IMR-90 (cell line): ENCODE results near the gene COL25A1. TPM values are rescaled to one million over a fixed set of nuclear protein-coding genes. Genes with fewer than 3 reads are reported as not detected.
A peak's percentile ranks its signal among the peaks of the same experiment; 100 is the strongest.

ENCODE experiments used
- ATAC-seq: fragments of 200-7000 bp; cut with Tn5 transposase; 2 replicates; pipeline ENCODE4 v1.9.1; 2020; ENCODE audit warnings: low read depth, mild to moderate bottlenecking, moderate library complexity
- BruUV-seq: library from RNA; stranded (reverse); fragments of 400-500 nt; replicated peaks from 2 replicates; lab custom pipeline; 2021; lab: Mats Ljungman, UMichigan
- CTCF ChIA-PET: fragments of 300-600 bp; formaldehyde crosslinking; extraction: SDS; loops from one replicate; lab custom pipeline; 2021; ENCODE audit warnings: antibody characterized with exemption; lab: Yijun Ruan, JAX
- POLR2A ChIA-PET: fragments of 300-600 bp; sonication (Branson Sonifier 250); formaldehyde crosslinking; loops from one replicate; lab custom pipeline; 2022; ENCODE audit warnings: antibody characterized with exemption; ENCODE audit not compliant: unreplicated experiment; lab: Charles Lee
- DNase-seq: peaks from one replicate; pipeline ENCODE4 v3.0.0; 2013
- H2AFZ ChIP-seq: replicated peaks from 2 replicates; pipeline ENCODE3; 2013; ENCODE audit warnings: low read length, mild to moderate bottlenecking; ENCODE audit not compliant: poor library complexity
- H2AK5ac ChIP-seq: 2 replicates; pipeline ENCODE4 v1.6.1; 2013; ENCODE audit warnings: low read depth, low read length, inconsistent platforms
- H2AK9ac ChIP-seq: replicated peaks from 2 replicates; pipeline ENCODE3; 2013; ENCODE audit warnings: mild to moderate bottlenecking, low read depth, low read length, moderate library complexity; ENCODE audit not compliant: poor library complexity
- H2BK120ac ChIP-seq: 2 replicates; pipeline ENCODE4 v1.6.1; 2013; ENCODE audit warnings: low read depth, low read length, inconsistent platforms
- H2BK15ac ChIP-seq: 3 replicates; pipeline ENCODE4 v1.6.1; 2013; ENCODE audit warnings: low read depth, low read length, inconsistent platforms
- H2BK20ac ChIP-seq: 2 replicates; pipeline ENCODE4 v1.6.1; 2013; ENCODE audit warnings: low read depth, mild to moderate bottlenecking, inconsistent platforms, low read length, moderate library complexity
- H2BK5ac ChIP-seq: 2 replicates; pipeline ENCODE4 v1.6.1; 2013; ENCODE audit warnings: mild to moderate bottlenecking, low read depth, low read length, inconsistent platforms; ENCODE audit not compliant: poor library complexity, severe bottlenecking
- H3K14ac ChIP-seq: replicated peaks from 2 replicates; pipeline ENCODE4 v1.6.1; 2013; ENCODE audit warnings: low read depth, low read length, inconsistent platforms
- H3K18ac ChIP-seq: 2 replicates; pipeline ENCODE4 v1.6.1; 2013; ENCODE audit warnings: low read depth, low read length, control low read depth
- H3K23ac ChIP-seq: 2 replicates; pipeline ENCODE4 v1.6.1; 2013; ENCODE audit warnings: low read depth, low read length, inconsistent platforms
- H3K27ac ChIP-seq: 2 replicates; pipeline ENCODE4 v1.5.1; 2013; ENCODE audit warnings: mild to moderate bottlenecking, control low read depth, low read length; ENCODE audit not compliant: insufficient read depth
- H3K27me3 ChIP-seq: 2 replicates; pipeline ENCODE4 v1.6.1; 2013; ENCODE audit warnings: low read length; ENCODE audit not compliant: control insufficient read depth, insufficient read depth
- H3K36me3 ChIP-seq: 2 replicates; pipeline ENCODE4 v1.6.1; 2013; ENCODE audit warnings: low read length, mixed read lengths; ENCODE audit not compliant: control insufficient read depth, insufficient read depth
- H3K4ac ChIP-seq: 2 replicates; pipeline ENCODE4 v1.6.1; 2013; ENCODE audit warnings: low read depth, low read length, inconsistent platforms
- H3K4me1 ChIP-seq: 2 replicates; pipeline ENCODE4 v1.6.1; 2013; ENCODE audit warnings: low read length, mixed read lengths; ENCODE audit not compliant: control insufficient read depth, insufficient read depth
- H3K4me2 ChIP-seq: 2 replicates; pipeline ENCODE4 v1.6.1; 2013; ENCODE audit warnings: low read depth, mild to moderate bottlenecking, control low read depth, low read length, moderate library complexity
- H3K4me3 ChIP-seq: 2 replicates; pipeline ENCODE4 v1.5.1; 2013; ENCODE audit warnings: low read depth, mild to moderate bottlenecking, control low read depth, low read length, moderate library complexity; ENCODE audit not compliant: insufficient read depth
- H3K56ac ChIP-seq: 2 replicates; pipeline ENCODE4 v1.6.1; 2013; ENCODE audit warnings: low read length, inconsistent platforms; ENCODE audit not compliant: insufficient read depth; ENCODE audit errors: extremely low read depth
- H3K79me1 ChIP-seq, 2 experiments: 2 replicates each; pipeline ENCODE4 v1.6.1; 2013; ENCODE audit warnings: low read length in 2 of 2, inconsistent platforms in 1 of 2, low read depth in 1 of 2
- H3K9ac ChIP-seq: 2 replicates; pipeline ENCODE4 v1.6.1; 2013; ENCODE audit warnings: low read depth, low read length, control low read depth
- H3K9me1 ChIP-seq: 2 replicates; pipeline ENCODE4 v1.6.1; 2013; ENCODE audit warnings: low read length, inconsistent platforms; ENCODE audit not compliant: insufficient read depth
- H3K9me3 ChIP-seq: 2 replicates; pipeline ENCODE4 v1.6.1; 2013; ENCODE audit warnings: low read length; ENCODE audit not compliant: control insufficient read depth, insufficient read depth
- H4K20me1 ChIP-seq: 2 replicates; pipeline ENCODE4 v1.6.1; 2013; ENCODE audit warnings: low read length, inconsistent platforms; ENCODE audit not compliant: insufficient read depth
- H4K5ac ChIP-seq: 2 replicates; pipeline ENCODE4 v1.6.1; 2013; ENCODE audit warnings: mild to moderate bottlenecking, low read depth, low read length, control low read depth
- H4K8ac ChIP-seq, 2 experiments: 2 replicates each; pipeline ENCODE4 v1.6.1; 2013; ENCODE audit warnings: low read depth in 2 of 2, low read length in 2 of 2, control low read depth in 1 of 2, inconsistent platforms in 1 of 2
- H4K91ac ChIP-seq: 2 replicates; pipeline ENCODE4 v1.6.1; 2013; ENCODE audit warnings: low read depth, low read length, inconsistent platforms; ENCODE audit not compliant: insufficient read depth
- BHLHE40 ChIP-seq: fragments of 150-350 bp; IDR thresholded peaks from 2 replicates; pipeline ENCODE4 v1.6.1; 2016; ENCODE audit warnings: mild to moderate bottlenecking, low read depth, low read length
- CHD1 ChIP-seq: IDR thresholded peaks from 2 replicates; pipeline ENCODE4 v1.6.1; 2012; ENCODE audit warnings: low read depth, low read length, improper control_type of control experiment
- CTCF ChIP-seq: conservative IDR thresholded peaks from 2 replicates; pipeline ENCODE4 v1.5.1; 2012; ENCODE audit warnings: mild to moderate bottlenecking, low read depth, low read length, improper control_type of control experiment
- ELK1 ChIP-seq: fragments of 150-350 bp; IDR thresholded peaks from 2 replicates; pipeline ENCODE4 v1.6.1; 2016; ENCODE audit warnings: low read depth, mild to moderate bottlenecking, low read length, moderate library complexity, borderline replicate concordance
- FOS ChIP-seq: fragments of 150-350 bp; IDR thresholded peaks from 2 replicates; pipeline ENCODE4 v1.6.1; 2016; ENCODE audit warnings: low read depth, low read length
- MAFK ChIP-seq: IDR thresholded peaks from 2 replicates; pipeline ENCODE4 v1.6.1; 2012; ENCODE audit warnings: low read depth, low read length, improper control_type of control experiment
- NFE2L2 ChIP-seq: fragments of 150-350 bp; IDR thresholded peaks from 2 replicates; pipeline ENCODE4 v1.6.1; 2016; ENCODE audit warnings: low read depth, mild to moderate bottlenecking, low read length
- RAD21 ChIP-seq: IDR thresholded peaks from 2 replicates; pipeline ENCODE4 v1.6.1; 2012; ENCODE audit warnings: low read length, improper control_type of control experiment
- RCOR1 ChIP-seq: IDR thresholded peaks from 2 replicates; pipeline ENCODE4 v1.6.1; 2012; ENCODE audit warnings: mild to moderate bottlenecking, low read length, improper control_type of control experiment; ENCODE audit not compliant: insufficient replicate concordance
- SMC3 ChIP-seq: fragments of 150-350 bp; IDR thresholded peaks from 2 replicates; pipeline ENCODE4 v1.6.1; 2016; ENCODE audit warnings: low read depth, mild to moderate bottlenecking, antibody characterized with exemption, low read length, moderate library complexity
- WGBS, 2 experiments: methylation state at CpG; one replicate each; pipeline versions ENCODE4 v1.1.5 to v1.1.7; 2013; ENCODE audit warnings: missing lambda C conversion rate in 2 of 2; ENCODE audit not compliant: insufficient read length in 1 of 2; ENCODE audit errors: extremely low coverage in 2 of 2; 5-methylcytosine and 5-hydroxymethylcytosine counted together
- dilution Hi-C: fragments of 300-500 bp; cut with HindIII; formaldehyde crosslinking; loops from one replicate; pipeline ENCODE4 v1.14.3; 2018; ENCODE audit warnings: low sequenced_read_pairs; ENCODE audit not compliant: unreplicated experiment
- in situ Hi-C: fragments of 300-500 bp; cut with MboI; formaldehyde crosslinking; loops from 3 replicates; pipeline ENCODE4 v1.14.3; 2019; ENCODE audit warnings: low sequenced_read_pairs, inconsistent platforms, mixed read lengths
- intact Hi-C: fragments of 100-400 bp; cut with micrococcal nuclease; formaldehyde crosslinking; loops from 2 replicates; pipeline ENCODE4 v1.10.0; 2022
- polyA plus RNA-seq, 3 experiments: library from polyadenylated mRNA; depleted of rRNA; stranded (reverse); fragments of >200 nt; gene quantifications; 2 replicates each; pipeline ENCODE4 v1.2.3, GENCODE V29; 2012; ENCODE audit warnings: low replicate concordance in 1 of 3
- total RNA-seq: library from RNA; depleted of rRNA; stranded (reverse); fragments of >200 nt; gene quantifications from 2 replicates; pipeline ENCODE4 v1.2.3, GENCODE V29; 2012

COL25A1 gene
- total and polyA plus RNA-seq, 2 of the 4 experiments (the other 2 are of a cell fraction): under 0.01 to 0.05 TPM

GRCh38 chr4:108965016-108965415 is 337.4 kb downstream of the COL25A1 start:
- no peak overlapping the region for H3K9ac ChIP-seq
- no peak overlapping the region for H2BK20ac ChIP-seq
- no peak overlapping the region for H2AFZ ChIP-seq
- H3K56ac ChIP-seq: no peak overlapping the region
- in situ Hi-C loops: no loop called here
- no CpG with 5 or more reads among the region's 2 CpGs for WGBS, 2 experiments
- H2BK15ac ChIP-seq: no peak overlapping the region
- BruUV-seq: no TSS peak
- no peaks in the 10 kb centered on the region for H3K79me1 ChIP-seq
- no peaks in the 10 kb centered on the region for H4K20me1 ChIP-seq
- H3K27ac ChIP-seq: no peak overlapping the region
- dilution Hi-C loops: no loop called here
- H4K8ac ChIP-seq: no peak overlapping the region
- no peaks in the 10 kb centered on the region for H3K4me1 ChIP-seq
- no peak overlapping the region for H3K4me2 ChIP-seq
- ChIA-PET CTCF (no interaction called here), POLR2A (no interaction called here)
- H3K36me3 ChIP-seq: no peaks in the 10 kb centered on the region
- TF ChIP-seq MAFK (no peak), ELK1 (no peak), RCOR1 (no peak), FOS (no peak), CHD1 (no peak), BHLHE40 (no peak), NFE2L2 (no peak), CTCF (no peak), SMC3 (no peak), RAD21 (no peak)
- no peak overlapping the region for H3K14ac ChIP-seq
- peak; percentile 53 for ATAC-seq
- H2AK9ac ChIP-seq: no peak overlapping the region
- DNase-seq: no peak
- H3K23ac ChIP-seq: no peak overlapping the region
- H2BK120ac ChIP-seq: no peak overlapping the region
- intact Hi-C loops: no loop called here
- H4K91ac ChIP-seq: no peak overlapping the region
- no peaks in the 10 kb centered on the region for H3K27me3 ChIP-seq
- H3K4ac ChIP-seq: no peak overlapping the region
- H4K5ac ChIP-seq: no peak overlapping the region
- no peak overlapping the region for H2AK5ac ChIP-seq
- no peak overlapping the region for H2BK5ac ChIP-seq
- no peak overlapping the region for H3K18ac ChIP-seq
- H3K9me3 ChIP-seq: no peaks in the 10 kb centered on the region
- H3K9me1 ChIP-seq: no peaks in the 10 kb centered on the region
- no peak overlapping the region for H3K4me3 ChIP-seq
